Stomach (tissue), 4 donors: Measurements from ENCODE around the gene NR2F1.

Experiments used
- CTCF ChIP-seq, 7 experiments: fragments of 450-650 bp in 4 of 7; fragments of 200-600 bp in 3 of 7; sonication (generic) in 3 of 7; IDR thresholded peaks; one replicate each; pipeline ENCODE4 v1.5.1; 2016 to 2019; ENCODE audit warnings: antibody characterized with exemption in 7 of 7, control low read depth in 2 of 7, mild to moderate bottlenecking in 1 of 7
- POLR2A ChIP-seq, 4 donors: fragments of 450-650 bp; IDR thresholded peaks; one replicate each; pipeline ENCODE4 v1.6.1; 2016; ENCODE audit warnings: antibody characterized with exemption in 4 of 4, control low read depth in 2 of 4, mild to moderate bottlenecking in 1 of 4, moderate library complexity in 1 of 4

GRCh38 chr5:93593476-93594131 is 10.6 kb downstream of the NR2F1 start:
- TF ChIP-seq POLR2A (IDR thresholded peaks at IDR 0.05) (no peak), CTCF (IDR thresholded peaks at IDR 0.05) (no peak)
